Lower leg skin (tissue), 3 donors: ENCODE results near the gene LRRC36.

Source experiments
- CTCF ChIP-seq, 3 donors: fragments of 450-650 bp; IDR thresholded peaks; one replicate each; pipeline ENCODE4 v1.5.1; 2016; ENCODE audit warnings: antibody characterized with exemption in 3 of 3, mild to moderate bottlenecking in 3 of 3, moderate library complexity in 2 of 3
- POLR2A ChIP-seq, 2 donors: fragments of 450-650 bp; IDR thresholded peaks; one replicate each; pipeline ENCODE4 v1.6.1; 2016 to 2017; ENCODE audit warnings: antibody characterized with exemption in 2 of 2, mild to moderate bottlenecking in 1 of 2, moderate library complexity in 1 of 2

GRCh38 chr16:67430504-67430976, 103.9 kb downstream of the LRRC36 start:
- TF ChIP-seq CTCF (IDR thresholded peaks at IDR 0.05) (no peak), POLR2A (IDR thresholded peaks at IDR 0.05) (no peak)
